ENCODE results near the gene TBC1D4. TPM values are rescaled to one million over a fixed set of nuclear protein-coding genes. Genes with fewer than 3 reads are reported as not detected.

The TBC1D4 gene
- total RNA-seq, 4 donors from 2014 or later, result 14.9 to 20.8 (median 16.6) TPM

DNA sequence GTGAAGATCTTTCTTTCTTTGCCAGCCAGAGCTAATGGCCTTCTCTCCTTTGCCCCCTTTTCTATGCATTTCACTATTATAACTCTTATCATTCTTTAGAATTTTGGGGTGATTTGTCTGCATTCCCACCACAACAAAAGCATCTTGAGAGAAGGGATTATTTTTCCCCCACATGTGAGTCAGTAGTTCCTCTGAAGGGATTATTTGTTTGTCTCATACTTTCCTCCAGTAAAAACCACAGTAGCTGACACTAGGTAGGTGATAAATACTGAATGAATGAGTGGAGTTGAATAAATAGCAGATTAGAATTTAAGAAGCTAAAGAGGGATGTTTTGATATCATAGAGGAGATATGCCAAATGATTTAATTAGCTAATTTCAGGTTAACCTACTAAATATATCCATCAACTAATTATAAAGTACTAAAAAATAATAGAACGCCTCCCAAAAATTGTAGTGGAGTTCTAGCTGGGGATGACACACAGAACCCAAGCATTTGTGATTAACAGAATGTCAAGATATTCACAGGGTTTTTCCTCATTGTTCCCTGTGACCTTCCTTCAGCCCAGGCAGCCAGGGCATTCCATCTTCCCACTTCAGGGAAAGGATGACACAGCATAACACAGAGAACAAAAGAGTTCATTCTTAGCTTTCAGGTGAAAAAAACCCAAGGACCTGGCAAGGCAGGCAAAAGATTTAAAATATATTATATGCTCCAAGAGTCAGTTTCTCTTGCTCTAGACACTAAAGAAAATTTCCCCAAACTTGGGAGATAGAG is 3.5 kb upstream of the TBC1D4 start:
- WGBS, 2 donors, result 84 to 89% methylated on average over 1 of the region's 1 CpG
- DNase-seq, result no peak
- intact Hi-C loops (cut with DNase I), result no loop called here
- TF ChIP-seq, protein P1, sequence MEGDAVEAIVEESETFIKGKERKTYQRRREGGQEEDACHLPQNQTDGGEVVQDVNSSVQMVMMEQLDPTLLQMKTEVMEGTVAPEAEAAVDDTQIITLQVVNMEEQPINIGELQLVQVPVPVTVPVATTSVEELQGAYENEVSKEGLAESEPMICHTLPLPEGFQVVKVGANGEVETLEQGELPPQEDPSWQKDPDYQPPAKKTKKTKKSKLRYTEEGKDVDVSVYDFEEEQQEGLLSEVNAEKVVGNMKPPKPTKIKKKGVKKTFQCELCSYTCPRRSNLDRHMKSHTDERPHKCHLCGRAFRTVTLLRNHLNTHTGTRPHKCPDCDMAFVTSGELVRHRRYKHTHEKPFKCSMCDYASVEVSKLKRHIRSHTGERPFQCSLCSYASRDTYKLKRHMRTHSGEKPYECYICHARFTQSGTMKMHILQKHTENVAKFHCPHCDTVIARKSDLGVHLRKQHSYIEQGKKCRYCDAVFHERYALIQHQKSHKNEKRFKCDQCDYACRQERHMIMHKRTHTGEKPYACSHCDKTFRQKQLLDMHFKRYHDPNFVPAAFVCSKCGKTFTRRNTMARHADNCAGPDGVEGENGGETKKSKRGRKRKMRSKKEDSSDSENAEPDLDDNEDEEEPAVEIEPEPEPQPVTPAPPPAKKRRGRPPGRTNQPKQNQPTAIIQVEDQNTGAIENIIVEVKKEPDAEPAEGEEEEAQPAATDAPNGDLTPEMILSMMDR (IDR thresholded peaks at IDR 0.05), result no peak
- TF ChIP-seq POLR2A (IDR thresholded peaks at IDR 0.05), result no peak
- Histone ChIP-seq H3K4me3 (no peak overlapping the region), H3K36me3 (no peaks in the 10 kb centered on the region), H3K4me1 (peaks cover 0 to 20% (median 0%) of the 10 kb centered on the region in 3 donors), H3K9me3 (no peaks in the 10 kb centered on the region), H3K27me3 (peaks cover 0 to 3% (median 0%) of the 10 kb centered on the region in 4 donors), H3K27ac (no peak overlapping the region)

DNA sequence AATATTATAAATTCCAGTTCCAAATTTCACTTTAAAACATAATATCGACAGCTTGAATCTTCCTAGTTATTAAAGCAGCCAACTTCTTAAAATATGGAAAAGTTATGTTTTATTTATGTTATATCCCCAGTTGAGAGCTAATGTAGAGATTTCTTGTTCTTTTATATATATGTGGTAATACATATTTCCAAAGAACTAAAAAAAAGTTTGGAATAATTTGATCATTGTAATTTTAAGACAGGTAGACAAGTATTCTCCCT is 781 bp upstream of the TBC1D4 start:
- intact Hi-C loops (cut with DNase I), result loop anchor here (5.0 kb wide), 2 partner anchors 65 to 110 kb away; partner anchors contain the start of gene UCHL3

DNA sequence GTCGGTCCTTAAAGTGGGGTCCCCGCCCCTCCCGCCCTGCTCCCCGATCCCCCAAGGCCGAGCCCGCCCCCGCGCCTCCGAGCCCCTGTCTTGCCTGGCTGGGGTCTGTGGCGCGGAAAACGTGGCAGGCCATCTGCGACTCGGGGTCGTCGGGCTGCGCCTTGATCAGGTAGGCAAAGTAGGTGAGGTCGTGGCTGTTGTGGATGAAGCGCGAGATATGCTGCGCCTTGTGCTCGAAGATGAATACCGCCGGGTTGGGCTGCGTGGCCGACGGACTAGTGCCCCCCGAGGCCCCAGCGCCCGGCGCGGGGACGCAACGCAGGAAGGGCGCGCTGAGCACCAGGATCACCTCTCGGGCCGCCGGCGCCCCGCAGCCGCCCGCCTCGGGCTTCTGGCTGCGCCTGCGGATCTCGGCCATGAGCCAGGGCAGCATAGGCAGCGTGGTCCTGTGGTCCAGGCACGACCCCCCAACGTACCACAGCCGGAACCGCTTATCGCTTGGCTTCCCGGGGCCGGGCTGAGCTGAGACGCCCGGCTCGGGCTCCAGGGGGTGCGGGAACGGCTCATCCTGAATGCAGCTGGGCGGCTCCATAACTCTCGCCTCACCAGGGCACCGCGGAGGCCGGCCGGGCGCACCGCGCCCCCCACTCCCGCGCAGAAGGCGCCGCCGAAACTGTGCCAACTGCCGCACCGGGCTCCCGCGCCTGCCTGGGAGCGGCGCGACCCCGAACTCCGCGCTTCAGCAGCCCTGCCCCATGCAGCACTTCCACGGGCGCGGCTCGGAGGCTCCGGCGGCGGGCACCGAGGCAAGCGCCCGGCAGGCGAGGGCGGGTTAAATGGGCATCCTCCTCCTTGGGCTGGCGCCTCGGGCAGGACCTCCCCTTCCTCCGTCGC is 546 bp downstream of the TBC1D4 start:
- Histone ChIP-seq H3K4me1 (peaks cover 0 to 43% (median 3%) of the 10 kb centered on the region in 3 donors), H3K27ac (peak overlapping the region; percentile 79 to 85 (median 84)), H3K27me3 (no peaks in the 10 kb centered on the region), H3K9me3 (no peaks in the 10 kb centered on the region), H3K36me3 (no peaks in the 10 kb centered on the region), H3K4me3 (peak overlapping the region; percentile 73 to 97 (median 86))
- 0% methylated on average over 25 of the region's 100 CpGs; no CpG with 5 or more reads in 1 of the 2 donors for WGBS, 2 donors
- TF ChIP-seq, protein P1 (IDR thresholded peaks at IDR 0.05), result no peak
- intact Hi-C loops (cut with DNase I), result loop anchor here (5.0 kb wide), 2 partner anchors 66 to 109 kb away; partner anchors contain the start of gene UCHL3
- DNase-seq, result no peak

More for the DNA sequence above, 781 bp upstream of the TBC1D4 start:
- Histone ChIP-seq H3K9me3 (no peaks in the 10 kb centered on the region), H3K4me1 (peaks cover 0 to 38% (median 3%) of the 10 kb centered on the region in 3 donors), H3K27ac (peak overlapping the region; percentile 79 to 85 (median 84)), H3K4me3 (peak overlapping the region; percentile 73 to 97 (median 86)), H3K27me3 (peaks cover 0 to 3% (median 0%) of the 10 kb centered on the region in 4 donors), H3K36me3 (no peaks in the 10 kb centered on the region)
- DNase-seq, result no peak
- TF ChIP-seq POLR2A (IDR thresholded peaks at IDR 0.05), result no peak
- TF ChIP-seq, protein P1 (IDR thresholded peaks at IDR 0.05), result no peak
- WGBS, 2 donors, result 0 to 2% methylated on average over 1 of the region's 1 CpG

DNA sequence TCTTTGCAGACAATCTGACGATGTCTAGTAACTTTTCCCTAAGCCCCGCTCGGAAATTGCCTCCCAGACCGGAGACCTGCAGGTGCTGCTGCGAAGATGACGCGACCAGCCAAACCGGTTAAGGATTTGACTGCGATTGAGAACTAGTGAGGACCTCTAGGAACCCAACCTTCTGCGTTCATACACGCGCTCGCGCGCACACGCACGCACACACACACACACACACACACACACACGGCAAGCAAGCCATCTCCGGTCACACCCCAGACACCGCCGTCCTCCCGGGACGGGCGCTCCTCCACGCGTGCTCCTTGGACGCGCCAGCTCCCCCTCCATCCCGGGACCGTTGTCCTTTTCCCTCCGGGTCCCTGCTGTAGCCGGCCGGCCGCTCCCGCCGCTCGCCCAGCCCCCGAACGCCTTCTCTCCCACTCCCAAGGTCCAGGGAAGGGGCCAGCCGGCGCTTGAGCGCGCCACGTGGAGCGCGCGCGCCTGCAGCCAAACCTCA is 1.2 kb downstream of the TBC1D4 start:
- Histone ChIP-seq H3K4me1 (peaks cover 0 to 43% (median 3%) of the 10 kb centered on the region in 3 donors), H3K36me3 (no peaks in the 10 kb centered on the region), H3K4me3 (peak overlapping the region; percentile 73 to 97 (median 86)), H3K27ac (peak overlapping the region; percentile 79 to 85 (median 84)), H3K9me3 (no peaks in the 10 kb centered on the region), H3K27me3 (no peaks in the 10 kb centered on the region)
- DNase-seq, result no peak
- 0 to 3% methylated on average over 14 to 17 of the region's 48 CpGs for WGBS, 2 donors
- intact Hi-C loops (cut with DNase I), result loop anchor here (5.0 kb wide), 2 partner anchors 67 to 108 kb away; partner anchors contain the start of gene UCHL3
- no peak for TF ChIP-seq POLR2A (IDR thresholded peaks at IDR 0.05)

DNA sequence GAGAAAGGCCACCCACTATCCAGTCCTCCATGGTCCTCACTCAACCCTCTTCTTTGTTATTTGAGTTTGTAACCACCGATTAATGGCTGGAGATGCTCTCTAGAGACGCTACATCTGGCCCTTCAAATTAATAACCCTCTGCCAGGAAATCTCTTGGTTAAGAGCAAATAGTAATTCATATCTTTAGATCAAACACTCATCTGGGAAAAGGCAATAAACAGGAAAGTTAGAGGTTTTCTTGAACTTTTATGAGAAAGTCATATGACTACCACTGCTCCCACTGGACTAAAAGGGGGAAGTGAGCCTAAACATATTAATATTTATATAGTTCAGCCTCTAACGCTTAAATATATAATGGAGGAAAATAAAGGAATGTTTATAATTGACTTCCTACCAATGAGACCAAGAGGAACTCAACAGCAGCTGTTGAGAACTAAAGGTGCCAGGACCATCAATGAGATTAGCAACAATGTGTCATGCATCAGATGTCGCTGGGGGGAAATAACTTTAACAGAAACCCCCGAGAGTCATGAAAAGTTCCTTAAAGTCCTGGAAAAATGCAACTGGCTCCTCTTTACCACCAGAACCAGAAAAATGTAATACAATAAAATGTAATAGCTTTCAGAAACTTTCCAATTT is 2.7 kb downstream of the TBC1D4 start:
- intact Hi-C loops (cut with DNase I), result no loop called here
- no peaks in the 10 kb centered on the region for H3K27me3 ChIP-seq
- peaks cover 0 to 49% (median 3%) of the 10 kb centered on the region in 3 donors for H3K4me1 ChIP-seq
- 55 to 68% methylated on average over 5 of the region's 5 CpGs for WGBS, 2 donors
- no peaks in the 10 kb centered on the region for H3K9me3 ChIP-seq
- DNase-seq, result no peak
- H3K27ac ChIP-seq, result no peak overlapping the region
- no peaks in the 10 kb centered on the region for H3K36me3 ChIP-seq
- no peak overlapping the region for H3K4me3 ChIP-seq
- TF ChIP-seq POLR2A (IDR thresholded peaks at IDR 0.05), result no peak
- TF ChIP-seq, protein P1 (IDR thresholded peaks at IDR 0.05), result no peak

Measured in esophagus squamous epithelium (tissue), 5 donors.